ENCODE results near the gene MYO15A. TPM values are rescaled to one million over a fixed set of nuclear protein-coding genes. Genes with fewer than 3 reads are reported as not detected.

The MYO15A gene
- total RNA-seq, 2 experiments from 2014 or later = 0.98 to 1.4 TPM

GRCh38 chr17:18064053-18064452, 44.5 kb upstream of the MYO15A start:
- no peak for TF ChIP-seq EZH2phosphoT487 (IDR thresholded peaks at IDR 0.05; ENCODE audit: borderline replicate concordance, low read depth, low read length)
- no peak for TF ChIP-seq CTCF (conservative IDR thresholded peaks at IDR 0.05; ENCODE audit: low read length)
- intact Hi-C loops (cut with micrococcal nuclease; ENCODE audit: unreplicated experiment) = no loop called here
- DNase-seq (ENCODE audit: low spot score) = no peak
- Histone ChIP-seq H2AFZ (ENCODE audit: low read length) (no peak overlapping the region), H3K36me3 (ENCODE audit: insufficient read depth, low read length) (peaks cover 27% of the 10 kb centered on the region), H4K20me1 (ENCODE audit: insufficient read depth, low read length) (no peaks in the 10 kb centered on the region; the same call in 1 of the 2 replicates), H3K79me2 (ENCODE audit: insufficient read depth, low read depth, low read length) (no peaks in the 10 kb centered on the region), H3K4me2 (ENCODE audit: low read length) (no peak overlapping the region), H3K27ac (ENCODE audit: low read depth, low read length, poor library complexity, severe bottlenecking) (no peak overlapping the region), H3K4me1 (ENCODE audit: insufficient read depth, low read length, poor library complexity, severe bottlenecking) (peaks cover 7% of the 10 kb centered on the region), H3K9me3 (ENCODE audit: low read length) (no peaks in the 10 kb centered on the region), H3K4me3 (ENCODE audit: low read depth, low read length, poor library complexity, severe bottlenecking) (no peak overlapping the region), H3K9me2 (ENCODE audit: insufficient read depth, low read length) (no peaks in the 10 kb centered on the region)
- POLR2A ChIA-PET = interaction anchor here (0.5 to 1.4 kb wide), 3 partner anchors 10 to 148 kb away, joined by 3 to 4 read pairs (median 3); no protein-coding TSS in a partner anchor
- BruUV-seq (replicated peaks) = no TSS peak
- CTCF ChIA-PET (ENCODE audit: unreplicated experiment) = no interaction called here

GRCh38 chr17:18065546-18065945, 43.0 kb upstream of the MYO15A start:
- BruUV-seq (replicated peaks) = TSS peak; percentile 25

More at GRCh38 chr17:18065546-18065945, 43.0 kb upstream of the MYO15A start:
- intact Hi-C loops (cut with micrococcal nuclease; ENCODE audit: unreplicated experiment) = no loop called here
- TF ChIP-seq EZH2phosphoT487 (IDR thresholded peaks at IDR 0.05; ENCODE audit: borderline replicate concordance, low read depth, low read length) (no peak), CTCF (conservative IDR thresholded peaks at IDR 0.05; ENCODE audit: low read length) (no peak)
- no peaks in the 10 kb centered on the region for H3K9me3 ChIP-seq (ENCODE audit: low read length)
- no peaks in the 10 kb centered on the region for H3K9me2 ChIP-seq (ENCODE audit: insufficient read depth, low read length)
- H3K27ac ChIP-seq (ENCODE audit: low read depth, low read length, poor library complexity, severe bottlenecking) = no peak overlapping the region
- H3K4me2 ChIP-seq (ENCODE audit: low read length) = no peak overlapping the region
- no peaks in the 10 kb centered on the region for H3K79me2 ChIP-seq (ENCODE audit: insufficient read depth, low read depth, low read length)
- H3K4me3 ChIP-seq (ENCODE audit: low read depth, low read length, poor library complexity, severe bottlenecking) = no peak overlapping the region
- ChIA-PET POLR2A (no interaction called here), CTCF (ENCODE audit: unreplicated experiment) (interaction anchor here (0.6 kb wide), 1 partner anchor 32 kb away, joined by 5 read pairs; no protein-coding TSS in a partner anchor)
- H2AFZ ChIP-seq (ENCODE audit: low read length) = no peak overlapping the region
- peaks cover 21% of the 10 kb centered on the region; the same call in 1 of the 2 replicates for H3K36me3 ChIP-seq (ENCODE audit: insufficient read depth, low read length)
- DNase-seq (ENCODE audit: low spot score) = no peak
- no peaks in the 10 kb centered on the region for H3K4me1 ChIP-seq (ENCODE audit: insufficient read depth, low read length, poor library complexity, severe bottlenecking)
- H4K20me1 ChIP-seq (ENCODE audit: insufficient read depth, low read length) = no peaks in the 10 kb centered on the region; the same call in 1 of the 2 replicates
